K562 (cell line): ENCODE measurements around the gene CCDC68. TPM values are rescaled to one million over a fixed set of nuclear protein-coding genes. Genes with fewer than 3 reads are reported as not detected.

Experiments used
- ADNP ChIP-seq: fragments of 200-800 bp; sonication (Bioruptor generic); IDR thresholded peaks from 2 replicates; pipeline ENCODE4 v1.6.1; 2016; ENCODE audit warnings: missing genetic modification characterization, missing compliant biosample characterization
- CAMTA2 ChIP-seq: fragments of 250-450 bp; sonication (Bioruptor Pico); conservative IDR thresholded peaks from 2 replicates; pipeline ENCODE4 v1.5.1; 2022
- EP300 ChIP-seq: IDR thresholded peaks from 2 replicates; pipeline ENCODE4 v1.6.1; 2012; ENCODE audit warnings: low read length, improper control_type of control experiment
- EP400 ChIP-seq: fragments of 450-650 bp; IDR thresholded peaks from 2 replicates; pipeline ENCODE4 v1.6.1; 2017; ENCODE audit warnings: antibody characterized with exemption, mild to moderate bottlenecking, moderate library complexity
- HLTF ChIP-seq: fragments of 450-650 bp; IDR thresholded peaks from 2 replicates; pipeline ENCODE4 v1.6.1; 2016
- JUND ChIP-seq, 2 experiments: IDR thresholded peaks; 2 replicates in 1 of 2; 3 replicates in 1 of 2; pipeline ENCODE4 v1.6.1; 2011; ENCODE audit warnings: borderline replicate concordance in 2 of 2, low read depth in 2 of 2, low read length in 2 of 2, improper control_type of control experiment in 1 of 2, missing biosample characterization in 1 of 2, missing genetic modification characterization in 1 of 2, missing genetic modification reagents in 1 of 2
- KLF13 ChIP-seq: fragments of 450-650 bp; IDR thresholded peaks from 2 replicates; pipeline ENCODE4 v1.6.1; 2016; ENCODE audit warnings: missing genetic modification characterization, low read depth, mild to moderate bottlenecking, missing compliant biosample characterization, moderate library complexity, borderline replicate concordance
- MEIS2 ChIP-seq: fragments of 450-650 bp; IDR thresholded peaks from 2 replicates; pipeline ENCODE4 v1.6.1; 2014; ENCODE audit warnings: mild to moderate bottlenecking; ENCODE audit not compliant: partially characterized antibody
- POLR2AphosphoS5 ChIP-seq: IDR thresholded peaks from 2 replicates; pipeline ENCODE4 v1.6.1; 2011; ENCODE audit warnings: mild to moderate bottlenecking, low read depth, low read length, moderate library complexity; ENCODE audit not compliant: control insufficient read depth, insufficient read depth
- RNF2 ChIP-seq: sonication (generic); IDR thresholded peaks from 2 replicates; pipeline ENCODE4 v1.6.1; 2016
- XRCC5 ChIP-seq: fragments of 200-400 bp; formaldehyde crosslinking; IDR thresholded peaks from 2 replicates; pipeline ENCODE4 v1.6.1; 2017; ENCODE audit warnings: low read depth, mild to moderate bottlenecking, low read length
- polyA plus RNA-seq, 8 experiments: library from polyadenylated mRNA; depleted of rRNA in 4 of 8; stranded (reverse) in 5 of 8; unstranded in 3 of 8; fragments of >200 nt; fragmentation: Nextera tagmentation in 2 of 8; fragmentation: Illumina TruSeq in 1 of 8; extraction: Ambion mirVana in 2 of 8; extraction: Trizol in 1 of 8; gene quantifications; 2 replicates each; pipeline versions ENCODE4 v1.2.1 to v1.2.3, GENCODE V29; 2011 to 2014; ENCODE audit warnings: inconsistent platforms in 1 of 8, missing spikeins in 1 of 8
- total RNA-seq, 7 experiments: library from RNA; depleted of rRNA in 6 of 7; stranded (reverse); fragments of >200 nt in 6 of 7; fragmentation: Illumina TruSeq in 2 of 7; extraction: Trizol in 2 of 7; gene quantifications; 2 replicates each; pipeline versions ENCODE4 v1.2.1 to v1.2.3, GENCODE V29; 2011 to 2021; ENCODE audit warnings: low replicate concordance in 1 of 7
- TF ChIP-seq, protein P1 (sequence below): sonication (generic); formaldehyde crosslinking; IDR thresholded peaks from 2 replicates; pipeline ENCODE4 v1.8.0; 2023; ENCODE audit warnings: missing genetic modification reagents, mild to moderate bottlenecking, borderline replicate concordance
- TF ChIP-seq, protein P2 (sequence below), 2 experiments: IDR thresholded peaks in 1 of 2; conservative IDR thresholded peaks in 1 of 2; 2 replicates each; pipeline ENCODE4 v1.6.1; 2016; ENCODE audit warnings: low read depth in 2 of 2, mild to moderate bottlenecking in 1 of 2, missing compliant biosample characterization in 1 of 2, missing genetic modification characterization in 1 of 2, moderate library complexity in 1 of 2
- TF ChIP-seq, protein P3 (sequence below): fragments of 250-450 bp; sonication (Bioruptor Pico); IDR thresholded peaks from 2 replicates; pipeline ENCODE4 v1.5.0; 2022; ENCODE audit warnings: mild to moderate bottlenecking
- TF ChIP-seq, protein P4 (sequence below): conservative IDR thresholded peaks from 2 replicates; pipeline ENCODE4 v1.6.1; 2011; ENCODE audit warnings: low read depth, mild to moderate bottlenecking, low read length; ENCODE audit not compliant: control insufficient read depth

Gene CCDC68
- total and polyA plus RNA-seq, 9 of the 15 experiments (the other 6 are each of a cell fraction or from before 2014, with no cell fraction given), result 0.28 to 4.5 (median 1.4) TPM

DNA sequence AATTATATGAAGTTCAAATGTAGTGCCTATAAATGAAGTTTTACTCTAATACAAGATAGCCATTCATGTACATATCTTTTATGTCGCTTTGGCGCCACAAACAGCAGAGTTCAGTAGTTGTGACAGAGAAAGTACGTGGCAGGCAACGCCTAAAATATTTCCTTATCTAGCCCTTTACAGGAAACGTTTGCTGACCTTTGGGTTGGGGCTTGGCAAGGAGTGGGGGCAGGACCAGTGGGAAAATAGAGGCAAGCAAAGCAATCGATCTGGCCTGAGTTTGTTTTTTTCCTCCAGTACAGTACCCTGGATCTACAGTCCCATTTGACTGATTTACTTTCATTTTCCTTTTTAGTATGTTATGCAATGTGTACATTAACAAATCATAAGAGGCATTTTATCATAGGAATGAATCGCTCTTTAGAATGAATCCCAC, 13.1 kb downstream of the CCDC68 start (continued):
- TF ChIP-seq, protein P1, sequence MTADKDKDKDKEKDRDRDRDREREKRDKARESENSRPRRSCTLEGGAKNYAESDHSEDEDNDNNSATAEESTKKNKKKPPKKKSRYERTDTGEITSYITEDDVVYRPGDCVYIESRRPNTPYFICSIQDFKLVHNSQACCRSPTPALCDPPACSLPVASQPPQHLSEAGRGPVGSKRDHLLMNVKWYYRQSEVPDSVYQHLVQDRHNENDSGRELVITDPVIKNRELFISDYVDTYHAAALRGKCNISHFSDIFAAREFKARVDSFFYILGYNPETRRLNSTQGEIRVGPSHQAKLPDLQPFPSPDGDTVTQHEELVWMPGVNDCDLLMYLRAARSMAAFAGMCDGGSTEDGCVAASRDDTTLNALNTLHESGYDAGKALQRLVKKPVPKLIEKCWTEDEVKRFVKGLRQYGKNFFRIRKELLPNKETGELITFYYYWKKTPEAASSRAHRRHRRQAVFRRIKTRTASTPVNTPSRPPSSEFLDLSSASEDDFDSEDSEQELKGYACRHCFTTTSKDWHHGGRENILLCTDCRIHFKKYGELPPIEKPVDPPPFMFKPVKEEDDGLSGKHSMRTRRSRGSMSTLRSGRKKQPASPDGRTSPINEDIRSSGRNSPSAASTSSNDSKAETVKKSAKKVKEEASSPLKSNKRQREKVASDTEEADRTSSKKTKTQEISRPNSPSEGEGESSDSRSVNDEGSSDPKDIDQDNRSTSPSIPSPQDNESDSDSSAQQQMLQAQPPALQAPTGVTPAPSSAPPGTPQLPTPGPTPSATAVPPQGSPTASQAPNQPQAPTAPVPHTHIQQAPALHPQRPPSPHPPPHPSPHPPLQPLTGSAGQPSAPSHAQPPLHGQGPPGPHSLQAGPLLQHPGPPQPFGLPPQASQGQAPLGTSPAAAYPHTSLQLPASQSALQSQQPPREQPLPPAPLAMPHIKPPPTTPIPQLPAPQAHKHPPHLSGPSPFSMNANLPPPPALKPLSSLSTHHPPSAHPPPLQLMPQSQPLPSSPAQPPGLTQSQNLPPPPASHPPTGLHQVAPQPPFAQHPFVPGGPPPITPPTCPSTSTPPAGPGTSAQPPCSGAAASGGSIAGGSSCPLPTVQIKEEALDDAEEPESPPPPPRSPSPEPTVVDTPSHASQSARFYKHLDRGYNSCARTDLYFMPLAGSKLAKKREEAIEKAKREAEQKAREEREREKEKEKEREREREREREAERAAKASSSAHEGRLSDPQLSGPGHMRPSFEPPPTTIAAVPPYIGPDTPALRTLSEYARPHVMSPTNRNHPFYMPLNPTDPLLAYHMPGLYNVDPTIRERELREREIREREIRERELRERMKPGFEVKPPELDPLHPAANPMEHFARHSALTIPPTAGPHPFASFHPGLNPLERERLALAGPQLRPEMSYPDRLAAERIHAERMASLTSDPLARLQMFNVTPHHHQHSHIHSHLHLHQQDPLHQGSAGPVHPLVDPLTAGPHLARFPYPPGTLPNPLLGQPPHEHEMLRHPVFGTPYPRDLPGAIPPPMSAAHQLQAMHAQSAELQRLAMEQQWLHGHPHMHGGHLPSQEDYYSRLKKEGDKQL (CRISPR knock-in tag), result no peak
- TF ChIP-seq MEIS2 (peak; percentile 35), XRCC5 (no peak), EP400 (peak; percentile 72), JUND (IDR thresholded peaks at IDR 0.05; ENCODE audit: borderline replicate concordance, low read depth, low read length) (0 out of 2 replicates have a peak, but pooled peaks have one; percentile 15), JUND (tag; IDR thresholded peaks at IDR 0.05; ENCODE audit: borderline replicate concordance, low read depth, low read length) (no peak), ADNP (tag) (no peak), EP300 (peak; percentile 82), HLTF (no peak), RNF2 (peak; percentile 65; the same call in 1 of the 2 replicates), KLF13 (tag) (no peak), POLR2AphosphoS5 (peak; percentile 48; the same call in 1 of the 2 replicates), CAMTA2 (CRISPR knock-in tag) (no peak)
- TF ChIP-seq, protein P2, sequence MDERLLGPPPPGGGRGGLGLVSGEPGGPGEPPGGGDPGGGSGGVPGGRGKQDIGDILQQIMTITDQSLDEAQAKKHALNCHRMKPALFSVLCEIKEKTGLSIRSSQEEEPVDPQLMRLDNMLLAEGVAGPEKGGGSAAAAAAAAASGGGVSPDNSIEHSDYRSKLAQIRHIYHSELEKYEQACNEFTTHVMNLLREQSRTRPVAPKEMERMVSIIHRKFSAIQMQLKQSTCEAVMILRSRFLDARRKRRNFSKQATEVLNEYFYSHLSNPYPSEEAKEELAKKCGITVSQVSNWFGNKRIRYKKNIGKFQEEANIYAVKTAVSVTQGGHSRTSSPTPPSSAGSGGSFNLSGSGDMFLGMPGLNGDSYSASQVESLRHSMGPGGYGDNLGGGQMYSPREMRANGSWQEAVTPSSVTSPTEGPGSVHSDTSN (CRISPR knock-in tag; IDR thresholded peaks at IDR 0.05; ENCODE audit: low read depth), result no peak
- TF ChIP-seq, protein P2 (tag; conservative IDR thresholded peaks at IDR 0.05; ENCODE audit: low read depth), result peak; percentile 59
- TF ChIP-seq, protein P3, sequence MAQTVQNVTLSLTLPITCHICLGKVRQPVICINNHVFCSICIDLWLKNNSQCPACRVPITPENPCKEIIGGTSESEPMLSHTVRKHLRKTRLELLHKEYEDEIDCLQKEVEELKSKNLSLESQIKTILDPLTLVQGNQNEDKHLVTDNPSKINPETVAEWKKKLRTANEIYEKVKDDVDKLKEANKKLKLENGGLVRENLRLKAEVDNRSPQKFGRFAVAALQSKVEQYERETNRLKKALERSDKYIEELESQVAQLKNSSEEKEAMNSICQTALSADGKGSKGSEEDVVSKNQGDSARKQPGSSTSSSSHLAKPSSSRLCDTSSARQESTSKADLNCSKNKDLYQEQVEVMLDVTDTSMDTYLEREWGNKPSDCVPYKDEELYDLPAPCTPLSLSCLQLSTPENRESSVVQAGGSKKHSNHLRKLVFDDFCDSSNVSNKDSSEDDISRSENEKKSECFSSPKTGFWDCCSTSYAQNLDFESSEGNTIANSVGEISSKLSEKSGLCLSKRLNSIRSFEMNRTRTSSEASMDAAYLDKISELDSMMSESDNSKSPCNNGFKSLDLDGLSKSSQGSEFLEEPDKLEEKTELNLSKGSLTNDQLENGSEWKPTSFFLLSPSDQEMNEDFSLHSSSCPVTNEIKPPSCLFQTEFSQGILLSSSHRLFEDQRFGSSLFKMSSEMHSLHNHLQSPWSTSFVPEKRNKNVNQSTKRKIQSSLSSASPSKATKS (CRISPR knock-in tag), result no peak
- TF ChIP-seq, protein P4, sequence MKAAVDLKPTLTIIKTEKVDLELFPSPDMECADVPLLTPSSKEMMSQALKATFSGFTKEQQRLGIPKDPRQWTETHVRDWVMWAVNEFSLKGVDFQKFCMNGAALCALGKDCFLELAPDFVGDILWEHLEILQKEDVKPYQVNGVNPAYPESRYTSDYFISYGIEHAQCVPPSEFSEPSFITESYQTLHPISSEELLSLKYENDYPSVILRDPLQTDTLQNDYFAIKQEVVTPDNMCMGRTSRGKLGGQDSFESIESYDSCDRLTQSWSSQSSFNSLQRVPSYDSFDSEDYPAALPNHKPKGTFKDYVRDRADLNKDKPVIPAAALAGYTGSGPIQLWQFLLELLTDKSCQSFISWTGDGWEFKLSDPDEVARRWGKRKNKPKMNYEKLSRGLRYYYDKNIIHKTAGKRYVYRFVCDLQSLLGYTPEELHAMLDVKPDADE, result no peak
